ENCODE results near the gene PGM2L1. TPM values are rescaled to one million over a fixed set of nuclear protein-coding genes. Genes with fewer than 3 reads are reported as not detected.

PGM2L1 gene
- polyA plus RNA-seq, 1 experiment = 0.97 TPM

GRCh38 chr11:74330075-74330858 is 68.0 kb downstream of the PGM2L1 start:
- DNase-seq (ENCODE audit: low read depth) = no peak

DNA sequence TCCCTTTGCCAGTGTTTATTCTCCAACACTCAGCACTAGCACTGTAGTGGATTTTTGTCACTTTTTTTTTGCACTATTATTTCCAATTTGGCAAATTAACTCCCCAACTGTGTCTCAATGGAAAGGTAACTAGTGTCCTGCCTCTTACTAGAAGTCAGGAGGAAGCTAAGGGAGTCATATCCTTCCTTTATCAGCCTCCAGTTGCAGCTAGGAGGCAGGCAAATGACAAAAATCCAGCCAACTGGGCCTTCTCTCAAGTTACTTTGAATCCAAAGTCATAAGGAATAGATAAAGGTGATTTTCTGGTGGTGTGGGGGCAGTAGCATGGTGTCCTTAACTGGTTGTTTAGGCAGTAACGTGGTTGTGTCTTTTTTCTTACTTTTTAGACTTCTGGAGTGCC is 71.2 kb downstream of the PGM2L1 start:
- CTCF ChIA-PET = interaction anchor here (0.7 kb wide), 1 partner anchor 71 kb away, joined by 4 read pairs; no protein-coding TSS in a partner anchor
- POLR2A ChIA-PET = no interaction called here
- no peaks in the 10 kb centered on the region for H3K27me3 ChIP-seq (ENCODE audit: control insufficient read depth, insufficient read depth, low read length)

More at GRCh38 chr11:74330075-74330858, 68.0 kb downstream of the PGM2L1 start:
- POLR2A ChIA-PET = no interaction called here
- CTCF ChIA-PET = interaction anchor here (0.6 kb wide), 2 partner anchors 211 to 413 kb away, joined by 3 read pairs; no protein-coding TSS in a partner anchor
- Histone ChIP-seq H3K27me3 (ENCODE audit: control insufficient read depth, insufficient read depth, low read length) (no peaks in the 10 kb centered on the region), H3K4me3 (ENCODE audit: low read depth, low read length) (no peak overlapping the region), H3K36me3 (ENCODE audit: control insufficient read depth, insufficient read depth, low read length) (no peaks in the 10 kb centered on the region)
- no peak for TF ChIP-seq CTCF (IDR thresholded peaks at IDR 0.05; ENCODE audit: insufficient read depth, low read depth, low read length)

GRCh38 chr11:74326665-74327064 is 71.6 kb downstream of the PGM2L1 start:
- TF ChIP-seq CTCF (IDR thresholded peaks at IDR 0.05; ENCODE audit: insufficient read depth, low read depth, low read length) = no peak
- CTCF ChIA-PET = interaction anchor here (0.7 kb wide), 1 partner anchor 71 kb away, joined by 4 read pairs; no protein-coding TSS in a partner anchor
- no peaks in the 10 kb centered on the region for H3K36me3 ChIP-seq (ENCODE audit: control insufficient read depth, insufficient read depth, low read length)
- POLR2A ChIA-PET = no interaction called here
- no peak overlapping the region for H3K4me3 ChIP-seq (ENCODE audit: low read depth, low read length)
- H3K27me3 ChIP-seq (ENCODE audit: control insufficient read depth, insufficient read depth, low read length) = no peaks in the 10 kb centered on the region
- DNase-seq (ENCODE audit: low read depth) = no peak

More for the DNA sequence above, 71.2 kb downstream of the PGM2L1 start:
- DNase-seq (ENCODE audit: low read depth) = no peak
- no peak overlapping the region for H3K4me3 ChIP-seq (ENCODE audit: low read depth, low read length)
- H3K36me3 ChIP-seq (ENCODE audit: control insufficient read depth, insufficient read depth, low read length) = no peaks in the 10 kb centered on the region
- no peak for TF ChIP-seq CTCF (IDR thresholded peaks at IDR 0.05; ENCODE audit: insufficient read depth, low read depth, low read length)

DNA sequence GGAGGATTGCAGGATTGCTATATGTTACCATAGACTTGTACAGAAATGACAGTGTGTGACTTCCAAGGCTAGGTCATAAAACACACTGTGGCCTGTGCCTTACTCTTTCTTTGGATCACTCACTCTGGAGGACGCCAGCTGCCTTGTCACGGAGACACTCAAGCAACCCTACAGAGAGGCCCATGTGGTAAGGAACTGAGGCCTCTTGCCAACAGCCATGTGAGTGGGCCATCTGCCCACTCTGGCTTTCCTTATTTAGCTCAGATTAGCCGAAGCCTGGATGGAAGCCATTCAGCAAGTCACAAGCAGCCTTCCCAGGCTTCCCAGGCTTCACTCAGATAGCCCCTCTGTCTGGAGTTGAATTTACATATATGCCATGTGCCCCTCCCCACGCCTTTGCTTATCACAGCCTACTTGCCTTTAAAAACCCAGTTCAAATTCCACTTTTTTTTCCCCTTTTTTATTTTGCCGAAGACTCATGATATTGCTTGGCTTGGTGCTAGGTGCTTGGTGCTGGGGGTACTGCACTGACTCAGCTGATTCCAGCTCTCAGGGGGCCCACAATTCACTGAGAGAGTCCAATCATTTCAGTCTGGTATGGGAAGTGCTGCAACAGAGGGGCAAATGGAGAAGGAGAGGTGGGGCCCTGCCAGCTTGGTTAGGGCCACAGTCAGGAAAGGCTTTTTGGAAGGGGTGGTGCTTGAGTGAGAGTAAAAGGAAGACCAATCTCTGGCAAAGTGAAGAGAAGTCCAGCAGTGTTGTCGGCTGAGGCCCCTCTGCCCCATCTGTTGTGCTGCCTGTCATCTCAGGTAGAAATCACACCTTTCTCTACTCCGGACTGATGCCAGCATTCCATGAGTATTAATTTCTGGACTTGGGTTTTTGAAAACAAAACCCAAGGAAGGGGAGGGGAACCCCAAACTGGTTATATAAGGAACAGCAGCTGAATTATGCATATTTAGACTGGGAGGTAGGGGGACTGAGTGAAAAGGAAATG is 72.3 kb downstream of the PGM2L1 start:
- peak; percentile 84 for DNase-seq (ENCODE audit: low read depth)
- TF ChIP-seq CTCF (IDR thresholded peaks at IDR 0.05; ENCODE audit: insufficient read depth, low read depth, low read length) = no peak
- ChIA-PET CTCF (interaction anchor here (0.6 to 1.4 kb wide), 5 partner anchors 68 to 137 kb away, joined by 3 to 5 read pairs (median 3); no protein-coding TSS in a partner anchor), POLR2A (no interaction called here)
- Histone ChIP-seq H3K4me3 (ENCODE audit: low read depth, low read length) (no peak overlapping the region), H3K27me3 (ENCODE audit: control insufficient read depth, insufficient read depth, low read length) (no peaks in the 10 kb centered on the region), H3K36me3 (ENCODE audit: control insufficient read depth, insufficient read depth, low read length) (no peaks in the 10 kb centered on the region)
